Endodermal cell (in vitro differentiated cells): Measurements from ENCODE around the gene DUSP2. TPM values are rescaled to one million over a fixed set of nuclear protein-coding genes. Genes with fewer than 3 reads are reported as not detected.

Experiments
- DNase-seq: peaks from one replicate; pipeline ENCODE4 v3.0.0-alpha.2; 2017
- H3K27ac ChIP-seq: 2 replicates; pipeline ENCODE4 v1.5.1; 2013; ENCODE audit warnings: mild to moderate bottlenecking, low read depth, low read length, moderate library complexity
- H3K27me3 ChIP-seq: 2 replicates; pipeline ENCODE4 v1.6.1; 2013; ENCODE audit warnings: mild to moderate bottlenecking, low read length, moderate library complexity; ENCODE audit not compliant: insufficient read depth, control insufficient read depth, poor library complexity, severe bottlenecking
- H3K36me3 ChIP-seq: 2 replicates; pipeline ENCODE4 v1.7.0; 2013; ENCODE audit warnings: mild to moderate bottlenecking, low read length, moderate library complexity; ENCODE audit not compliant: control insufficient read depth, insufficient read depth
- H3K4me1 ChIP-seq: one replicate; pipeline ENCODE4 v1.7.0; 2013; ENCODE audit warnings: low read length; ENCODE audit not compliant: control insufficient read depth, insufficient read depth
- H3K4me3 ChIP-seq: 2 replicates; pipeline ENCODE4 v1.5.1; 2013; ENCODE audit warnings: mild to moderate bottlenecking, low read length, moderate library complexity
- H3K9ac ChIP-seq: 2 replicates; pipeline ENCODE4 v1.6.1; 2013; ENCODE audit warnings: mild to moderate bottlenecking, low read length, moderate library complexity; ENCODE audit not compliant: poor library complexity, severe bottlenecking; ENCODE audit errors: extremely low read depth
- H3K9me3 ChIP-seq: 2 replicates; pipeline ENCODE4 v1.6.1; 2013; ENCODE audit warnings: mild to moderate bottlenecking, low read length, moderate library complexity; ENCODE audit not compliant: control insufficient read depth
- H3K27ac Mint-ChIP-seq: 2 replicates; pipeline ENCODE4 v1.8.0; 2020; ENCODE audit warnings: mixed read lengths
- H3K27me3 Mint-ChIP-seq: 2 replicates; pipeline ENCODE4 v1.8.0; 2021; ENCODE audit warnings: mild to moderate bottlenecking, mixed read lengths; ENCODE audit not compliant: insufficient read depth
- H3K36me3 Mint-ChIP-seq: 2 replicates; pipeline ENCODE4 v1.8.0; 2020; ENCODE audit warnings: low read depth, mixed read lengths
- H3K4me1 Mint-ChIP-seq: 2 replicates; pipeline ENCODE4 v1.8.0; 2020; ENCODE audit warnings: mixed read lengths
- H3K4me3 Mint-ChIP-seq: 2 replicates; pipeline ENCODE4 v1.8.0; 2020; ENCODE audit warnings: mild to moderate bottlenecking, moderate library complexity, mixed read lengths
- H3K9me3 Mint-ChIP-seq: 2 replicates; pipeline ENCODE4 v1.8.0; 2020; ENCODE audit warnings: mild to moderate bottlenecking, mixed read lengths
- CTCF ChIP-seq: fragments of 200-600 bp; sonication (generic); conservative IDR thresholded peaks from 2 replicates; pipeline ENCODE4 v1.5.0; 2021; ENCODE audit warnings: antibody characterized with exemption, mild to moderate bottlenecking
- WGBS, 2 experiments: methylation state at CpG; one replicate each; pipeline versions ENCODE4 v1.1.5 to v1.1.7; 2013; ENCODE audit warnings: missing lambda C conversion rate in 2 of 2, mixed read lengths in 1 of 2; ENCODE audit not compliant: insufficient coverage in 1 of 2, insufficient read length in 1 of 2; 5-methylcytosine and 5-hydroxymethylcytosine counted together
- total RNA-seq, 2 donors: library from RNA; stranded (reverse); fragmentation: NEBNext Ultra II Directional in 1 of 2; extraction: Animal tissue kit (Norgen Biotek cat#: 25700) in 1 of 2; gene quantifications; 2 replicates in 1 of 2; 3 replicates in 1 of 2; pipeline ENCODE4 v1.2.1, GENCODE V29; 2021

DUSP2 gene
- total RNA-seq, 2 donors from 2014 or later: 1.6 to 2.2 TPM

GRCh38 chr2:96135171-96135570, 10.1 kb downstream of the DUSP2 start:
- H3K36me3 Mint-ChIP-seq: no peaks in the 10 kb centered on the region
- H3K27ac Mint-ChIP-seq: no peak overlapping the region
- no peaks in the 10 kb centered on the region for H3K4me1 ChIP-seq
- H3K4me3 Mint-ChIP-seq: no peak overlapping the region
- 85 to 100% methylated on average over 2 to 9 of the region's 9 CpGs for WGBS, 2 experiments
- H3K27me3 ChIP-seq: peaks cover 3% of the 10 kb centered on the region
- H3K9ac ChIP-seq: no peak overlapping the region
- no peak for TF ChIP-seq CTCF
- H3K36me3 ChIP-seq: no peaks in the 10 kb centered on the region
- H3K9me3 Mint-ChIP-seq: no peaks in the 10 kb centered on the region
- peaks cover 23% of the 10 kb centered on the region for H3K27me3 Mint-ChIP-seq
- DNase-seq: no peak
- H3K9me3 ChIP-seq: no peaks in the 10 kb centered on the region
- no peak overlapping the region for H3K27ac ChIP-seq
- H3K4me3 ChIP-seq: no peak overlapping the region
- H3K4me1 Mint-ChIP-seq: peaks cover 2% of the 10 kb centered on the region

- TF ChIP-seq CTCF: no peak
- H3K36me3 ChIP-seq: no peaks in the 10 kb centered on the region
- peaks cover 2% of the 10 kb centered on the region for H3K4me1 Mint-ChIP-seq
- H3K4me3 ChIP-seq: no peak overlapping the region
- DNase-seq: no peak
- WGBS, 2 experiments: 91 to 93% methylated on average over 11 of the region's 11 CpGs
- no peaks in the 10 kb centered on the region for H3K9me3 Mint-ChIP-seq
- no peak overlapping the region for H3K4me3 Mint-ChIP-seq
- no peak overlapping the region for H3K27ac ChIP-seq
- H3K9ac ChIP-seq: no peak overlapping the region
- no peaks in the 10 kb centered on the region for H3K9me3 ChIP-seq
- H3K4me1 ChIP-seq: no peaks in the 10 kb centered on the region
- H3K27me3 ChIP-seq: peaks cover 5% of the 10 kb centered on the region
- peaks cover 26% of the 10 kb centered on the region for H3K27me3 Mint-ChIP-seq
- no peaks in the 10 kb centered on the region for H3K36me3 Mint-ChIP-seq
- H3K27ac Mint-ChIP-seq: no peak overlapping the region
Measured at GRCh38 chr2:96134421-96134820, 10.8 kb downstream of the DUSP2 start.

- no peak overlapping the region for H3K4me3 Mint-ChIP-seq
- no peak for TF ChIP-seq CTCF
- WGBS, 2 experiments: 92 to 98% methylated on average over 16 to 26 of the region's 26 CpGs
Measured at GRCh38 chr2:96131813-96132745, 13.2 kb downstream of the DUSP2 start.

More at GRCh38 chr2:96131813-96132745, 13.2 kb downstream of the DUSP2 start:
- Histone ChIP-seq H3K4me1 (no peaks in the 10 kb centered on the region), H3K4me3 (no peak overlapping the region), H3K9me3 (no peaks in the 10 kb centered on the region), H3K9ac (no peak overlapping the region), H3K27ac (no peak overlapping the region), H3K27me3 (peaks cover 17% of the 10 kb centered on the region), H3K36me3 (no peaks in the 10 kb centered on the region)
- H3K27me3 Mint-ChIP-seq: peaks cover 31% of the 10 kb centered on the region
- H3K27ac Mint-ChIP-seq: no peak overlapping the region
- no peak for DNase-seq
- H3K9me3 Mint-ChIP-seq: no peaks in the 10 kb centered on the region
- no peaks in the 10 kb centered on the region for H3K36me3 Mint-ChIP-seq
- H3K4me1 Mint-ChIP-seq: no peaks in the 10 kb centered on the region
